Measurements from ENCODE around the gene STAT6. TPM values are rescaled to one million over a fixed set of nuclear protein-coding genes. Genes with fewer than 3 reads are reported as not detected.
"Not testable (repeated sequence)": the region's sequence is repeated elsewhere in the genome, so short reads cannot be mapped to it uniquely, and the experiment has no call there.

Gene STAT6
- total and polyA plus RNA-seq, 2 experiments from 2014 or later, result 78.9 to 80.0 TPM

- H3K4me2 ChIP-seq, result no peak overlapping the region
- peaks cover 5% of the 10 kb centered on the region for H3K79me2 ChIP-seq
- H4K20me1 ChIP-seq (ENCODE audit: insufficient read depth, poor library complexity, severe bottlenecking), result no peaks in the 10 kb centered on the region
- H3K9me2 ChIP-seq (replicated peaks; ENCODE audit: insufficient read depth), result no peaks in the 10 kb centered on the region
- TF ChIP-seq EZH2phosphoT487 (IDR thresholded peaks at IDR 0.05; ENCODE audit: low read depth, severe bottlenecking, unreplicated experiment), result no peak
- no peak overlapping the region for H3K4me3 ChIP-seq
- no peaks in the 10 kb centered on the region for H3K9me3 ChIP-seq (ENCODE audit: low read depth)
- WGBS (ENCODE audit: low lambda C conversion rate, missing lambda C conversion rate), result 62% methylated on average over 2 of the region's 2 CpGs
- no peaks in the 10 kb centered on the region for H3K36me3 ChIP-seq (replicated peaks; ENCODE audit: insufficient read depth, low read depth)
- DNase-seq (ENCODE audit: low spot score), result no peak
- no peaks in the 10 kb centered on the region for H3K27me3 ChIP-seq
- H3K27ac ChIP-seq, result no peak overlapping the region
- H3K4me1 ChIP-seq (ENCODE audit: insufficient read depth), result peaks cover 10% of the 10 kb centered on the region
- H2AFZ ChIP-seq, result no peak overlapping the region
Observed at GRCh38 chr12:57123813-57124212, 12.7 kb upstream of the STAT6 start.

- H3K4me3 ChIP-seq; H4K20me1 ChIP-seq (ENCODE audit: insufficient read depth, poor library complexity, severe bottlenecking); H3K4me2 ChIP-seq; H3K27ac ChIP-seq; DNase-seq (ENCODE audit: low spot score); H3K4me1 ChIP-seq (ENCODE audit: insufficient read depth); H3K9me2 ChIP-seq (replicated peaks; ENCODE audit: insufficient read depth); H3K9me3 ChIP-seq (ENCODE audit: low read depth); H3K79me2 ChIP-seq; H3K27me3 ChIP-seq; H2AFZ ChIP-seq; H3K36me3 ChIP-seq (replicated peaks; ENCODE audit: insufficient read depth, low read depth): not testable (repeated sequence)
- 92% methylated on average over 11 of the region's 11 CpGs for WGBS (ENCODE audit: low lambda C conversion rate, missing lambda C conversion rate)
Observed at GRCh38 chr12:57120718-57121117, 9.6 kb upstream of the STAT6 start.

DNA sequence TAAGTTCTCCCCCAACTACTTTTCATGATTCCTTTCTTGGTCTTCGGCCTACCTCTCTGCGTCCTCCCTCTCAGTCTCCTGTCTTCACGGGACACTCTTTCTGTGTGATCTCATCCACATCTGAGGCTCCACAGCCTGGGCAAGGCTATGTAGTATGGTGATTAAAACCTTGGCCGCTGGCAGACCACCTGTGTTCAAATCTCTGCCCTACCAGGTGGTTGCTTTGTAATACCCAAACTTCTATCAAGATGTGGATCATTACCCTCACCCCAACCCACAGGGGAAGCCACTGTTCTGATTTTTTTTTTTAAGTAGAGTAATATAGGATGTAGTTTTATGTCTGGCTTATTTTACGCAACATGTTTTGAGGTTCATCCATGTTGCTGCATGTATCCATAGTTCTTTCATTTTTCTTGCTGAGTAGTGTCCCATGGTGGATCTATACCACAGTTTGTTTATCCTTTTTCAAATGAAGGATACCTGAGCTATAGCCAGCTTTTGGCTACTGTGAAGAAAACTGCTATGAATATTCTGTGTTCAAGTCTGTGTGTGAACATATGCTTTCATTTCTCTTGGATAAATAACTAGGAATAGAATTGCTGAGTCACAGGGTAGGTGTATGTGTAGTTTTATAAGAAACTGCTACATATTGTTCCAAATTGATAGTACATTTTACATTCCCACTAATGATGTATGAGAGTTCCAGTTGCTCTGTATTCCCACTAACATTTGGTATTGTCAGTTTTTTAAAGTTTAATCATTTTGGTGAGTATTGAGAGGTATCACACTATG is 8.3 kb upstream of the STAT6 start:
- Histone ChIP-seq H3K9me3 (ENCODE audit: low read depth) (no peaks in the 10 kb centered on the region), H3K9me2 (replicated peaks; ENCODE audit: insufficient read depth) (no peaks in the 10 kb centered on the region), H3K27ac (no peak overlapping the region), H3K27me3 (no peaks in the 10 kb centered on the region), H2AFZ (no peak overlapping the region), H4K20me1 (ENCODE audit: insufficient read depth, poor library complexity, severe bottlenecking) (no peaks in the 10 kb centered on the region), H3K4me3 (no peak overlapping the region), H3K4me2 (no peak overlapping the region), H3K79me2 (no peaks in the 10 kb centered on the region), H3K4me1 (ENCODE audit: insufficient read depth) (no peaks in the 10 kb centered on the region), H3K36me3 (replicated peaks; ENCODE audit: insufficient read depth, low read depth) (no peaks in the 10 kb centered on the region)
- WGBS (ENCODE audit: low lambda C conversion rate, missing lambda C conversion rate), result 90% methylated on average over 5 of the region's 5 CpGs
- DNase-seq (ENCODE audit: low spot score), result no peak
- TF ChIP-seq EZH2 (IDR thresholded peaks at IDR 0.05; ENCODE audit: borderline replicate concordance) (no peak), EZH2phosphoT487 (IDR thresholded peaks at IDR 0.05; ENCODE audit: low read depth, severe bottlenecking, unreplicated experiment) (no peak)
- TF ChIP-seq, protein P1, sequence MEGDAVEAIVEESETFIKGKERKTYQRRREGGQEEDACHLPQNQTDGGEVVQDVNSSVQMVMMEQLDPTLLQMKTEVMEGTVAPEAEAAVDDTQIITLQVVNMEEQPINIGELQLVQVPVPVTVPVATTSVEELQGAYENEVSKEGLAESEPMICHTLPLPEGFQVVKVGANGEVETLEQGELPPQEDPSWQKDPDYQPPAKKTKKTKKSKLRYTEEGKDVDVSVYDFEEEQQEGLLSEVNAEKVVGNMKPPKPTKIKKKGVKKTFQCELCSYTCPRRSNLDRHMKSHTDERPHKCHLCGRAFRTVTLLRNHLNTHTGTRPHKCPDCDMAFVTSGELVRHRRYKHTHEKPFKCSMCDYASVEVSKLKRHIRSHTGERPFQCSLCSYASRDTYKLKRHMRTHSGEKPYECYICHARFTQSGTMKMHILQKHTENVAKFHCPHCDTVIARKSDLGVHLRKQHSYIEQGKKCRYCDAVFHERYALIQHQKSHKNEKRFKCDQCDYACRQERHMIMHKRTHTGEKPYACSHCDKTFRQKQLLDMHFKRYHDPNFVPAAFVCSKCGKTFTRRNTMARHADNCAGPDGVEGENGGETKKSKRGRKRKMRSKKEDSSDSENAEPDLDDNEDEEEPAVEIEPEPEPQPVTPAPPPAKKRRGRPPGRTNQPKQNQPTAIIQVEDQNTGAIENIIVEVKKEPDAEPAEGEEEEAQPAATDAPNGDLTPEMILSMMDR (IDR thresholded peaks at IDR 0.05; ENCODE audit: poor library complexity), result no peak

DNA sequence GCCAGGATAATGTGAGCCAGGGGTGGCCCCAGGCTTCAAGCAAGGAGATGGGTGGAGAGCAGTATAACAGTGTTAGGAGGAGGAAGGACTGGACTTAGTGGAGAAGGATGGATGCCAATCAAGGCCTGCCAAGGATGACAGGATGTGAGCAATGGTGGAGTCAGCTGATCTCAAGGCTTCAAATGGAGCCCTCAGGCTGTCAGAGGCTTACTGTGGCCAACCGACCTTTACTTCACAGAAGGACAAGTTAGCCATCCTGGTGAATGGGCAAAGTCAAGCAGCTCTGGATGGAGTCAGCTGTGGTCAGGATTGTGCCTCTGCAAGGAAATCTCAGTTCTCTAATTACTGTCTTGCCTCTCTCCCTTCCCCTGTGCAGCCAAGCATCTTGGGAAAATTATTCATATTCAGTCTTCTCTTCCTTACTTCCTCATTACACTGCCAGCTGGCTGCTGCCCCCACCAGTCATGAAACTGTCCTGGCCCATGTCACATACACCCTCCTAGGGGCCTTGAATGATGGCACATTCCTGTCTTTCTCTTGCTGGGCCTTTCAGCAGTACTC is 7.6 kb upstream of the STAT6 start:
- H3K79me2 ChIP-seq, result no peaks in the 10 kb centered on the region
- H4K20me1 ChIP-seq (ENCODE audit: insufficient read depth, poor library complexity, severe bottlenecking), result no peaks in the 10 kb centered on the region
- DNase-seq (ENCODE audit: low spot score), result no peak
- TF ChIP-seq, protein P1 (IDR thresholded peaks at IDR 0.05; ENCODE audit: poor library complexity), result no peak
- no peak for TF ChIP-seq EZH2 (IDR thresholded peaks at IDR 0.05; ENCODE audit: borderline replicate concordance)
- no peak for TF ChIP-seq EZH2phosphoT487 (IDR thresholded peaks at IDR 0.05; ENCODE audit: low read depth, severe bottlenecking, unreplicated experiment)
- H3K27ac ChIP-seq, result no peak overlapping the region
- WGBS (ENCODE audit: low lambda C conversion rate, missing lambda C conversion rate), result 78% methylated on average over 1 of the region's 1 CpG
- no peak overlapping the region for H3K4me3 ChIP-seq
- H3K27me3 ChIP-seq, result no peaks in the 10 kb centered on the region
- no peak overlapping the region for H3K4me2 ChIP-seq
- H3K9me2 ChIP-seq (replicated peaks; ENCODE audit: insufficient read depth), result no peaks in the 10 kb centered on the region
- no peaks in the 10 kb centered on the region for H3K36me3 ChIP-seq (replicated peaks; ENCODE audit: insufficient read depth, low read depth)
- H3K4me1 ChIP-seq (ENCODE audit: insufficient read depth), result no peaks in the 10 kb centered on the region
- no peak overlapping the region for H2AFZ ChIP-seq
- no peaks in the 10 kb centered on the region for H3K9me3 ChIP-seq (ENCODE audit: low read depth)

All from hepatocyte (in vitro differentiated cells).